C4-2B (cell line): ENCODE results near the gene CACNA2D3.

Experiments
- ZFX ChIP-seq: fragments of 450-650 bp; IDR thresholded peaks from 2 replicates; pipeline ENCODE4 v1.6.1; 2017
- TF ChIP-seq, protein P1 (sequence below): fragments of 450-650 bp; conservative IDR thresholded peaks from 2 replicates; pipeline ENCODE4 v1.5.1; 2017; ENCODE audit warnings: mild to moderate bottlenecking

DNA sequence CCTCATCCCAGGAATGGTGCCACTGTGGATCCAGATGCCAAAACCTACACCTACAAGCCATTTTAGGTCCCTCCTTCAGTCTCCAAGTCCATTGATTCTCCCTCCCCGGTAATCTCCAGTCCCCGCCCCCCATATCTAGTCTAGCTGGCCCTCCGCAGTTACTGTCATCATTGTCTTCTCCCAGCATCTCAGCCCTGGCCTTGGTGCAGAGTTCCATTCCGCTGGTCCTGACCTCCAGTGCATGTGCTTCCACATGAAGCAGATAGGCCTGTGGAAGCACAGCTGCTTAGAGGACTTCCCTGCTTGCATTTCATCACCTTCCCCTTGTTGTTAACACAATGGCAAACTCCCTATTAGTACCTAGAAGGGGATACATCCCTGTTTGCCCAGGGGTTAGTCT is 473.7 kb downstream of the CACNA2D3 start:
- TF ChIP-seq, protein P1, sequence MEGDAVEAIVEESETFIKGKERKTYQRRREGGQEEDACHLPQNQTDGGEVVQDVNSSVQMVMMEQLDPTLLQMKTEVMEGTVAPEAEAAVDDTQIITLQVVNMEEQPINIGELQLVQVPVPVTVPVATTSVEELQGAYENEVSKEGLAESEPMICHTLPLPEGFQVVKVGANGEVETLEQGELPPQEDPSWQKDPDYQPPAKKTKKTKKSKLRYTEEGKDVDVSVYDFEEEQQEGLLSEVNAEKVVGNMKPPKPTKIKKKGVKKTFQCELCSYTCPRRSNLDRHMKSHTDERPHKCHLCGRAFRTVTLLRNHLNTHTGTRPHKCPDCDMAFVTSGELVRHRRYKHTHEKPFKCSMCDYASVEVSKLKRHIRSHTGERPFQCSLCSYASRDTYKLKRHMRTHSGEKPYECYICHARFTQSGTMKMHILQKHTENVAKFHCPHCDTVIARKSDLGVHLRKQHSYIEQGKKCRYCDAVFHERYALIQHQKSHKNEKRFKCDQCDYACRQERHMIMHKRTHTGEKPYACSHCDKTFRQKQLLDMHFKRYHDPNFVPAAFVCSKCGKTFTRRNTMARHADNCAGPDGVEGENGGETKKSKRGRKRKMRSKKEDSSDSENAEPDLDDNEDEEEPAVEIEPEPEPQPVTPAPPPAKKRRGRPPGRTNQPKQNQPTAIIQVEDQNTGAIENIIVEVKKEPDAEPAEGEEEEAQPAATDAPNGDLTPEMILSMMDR = no peak
- no peak for TF ChIP-seq ZFX
